ENCODE data around the gene PTDSS2. TPM values are rescaled to one million over a fixed set of nuclear protein-coding genes. Genes with fewer than 3 reads are reported as not detected.

PTDSS2 gene
- total RNA-seq, 4 donors from 2014 or later = 23.9 to 58.3 (median 30.2) TPM

DNA sequence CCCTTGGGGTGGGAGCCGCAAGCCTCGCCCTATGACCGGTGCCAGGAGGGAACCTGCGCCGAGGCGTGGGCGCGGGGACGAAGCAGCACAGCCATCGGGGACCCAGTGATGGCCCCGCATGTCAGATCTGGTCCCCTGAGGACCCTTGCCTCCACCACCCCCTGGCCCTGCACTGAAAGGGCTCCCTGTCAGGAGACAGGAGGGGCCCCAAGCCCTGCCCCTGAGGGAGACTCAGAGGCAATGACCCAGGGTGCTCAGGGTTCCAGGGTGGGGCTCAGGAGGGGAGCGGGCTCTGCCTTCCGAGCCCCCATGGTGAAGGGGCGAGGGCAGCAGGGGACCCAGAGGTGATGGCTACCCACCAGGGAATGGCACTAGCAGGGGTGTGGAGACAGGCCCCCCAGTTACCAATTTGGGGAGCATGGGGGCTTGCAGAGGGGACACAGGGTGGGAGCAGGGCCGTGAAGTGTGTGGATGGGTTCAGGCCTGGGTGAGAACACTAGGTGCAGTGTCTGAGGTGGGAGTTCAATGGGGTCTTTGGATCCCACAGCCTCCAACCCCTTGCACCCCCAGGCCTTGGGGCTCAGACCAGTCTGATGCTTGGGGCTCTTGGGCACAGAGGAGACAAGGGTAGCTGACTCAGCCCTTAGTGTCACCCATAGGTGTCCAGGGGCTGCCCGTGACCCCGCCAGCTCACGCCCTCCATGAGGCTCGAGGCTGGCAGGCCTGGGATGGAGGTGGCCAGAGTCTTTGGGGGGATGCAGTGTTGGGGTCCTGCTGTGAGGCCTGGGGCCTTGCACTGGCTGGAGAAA lies 87.7 kb downstream of the PTDSS2 start:
- H3K4me3 ChIP-seq = peak overlapping the region; percentile 74 to 93 (median 90)
- no peak overlapping the region for H3K27ac ChIP-seq (replicated peaks in 1 of 4)
- DNase-seq (ENCODE audit: extremely low spot score) = no peak
- peaks cover 29 to 45% (median 41%) of the 10 kb centered on the region in 4 donors for H3K4me1 ChIP-seq
- TF ChIP-seq POLR2AphosphoS5 (IDR thresholded peaks at IDR 0.05) (no peak), EP300 (IDR thresholded peaks at IDR 0.05) (no peak), POLR2A (IDR thresholded peaks at IDR 0.05; ENCODE audit: low read depth) (no peak)
- TF ChIP-seq, protein P1, sequence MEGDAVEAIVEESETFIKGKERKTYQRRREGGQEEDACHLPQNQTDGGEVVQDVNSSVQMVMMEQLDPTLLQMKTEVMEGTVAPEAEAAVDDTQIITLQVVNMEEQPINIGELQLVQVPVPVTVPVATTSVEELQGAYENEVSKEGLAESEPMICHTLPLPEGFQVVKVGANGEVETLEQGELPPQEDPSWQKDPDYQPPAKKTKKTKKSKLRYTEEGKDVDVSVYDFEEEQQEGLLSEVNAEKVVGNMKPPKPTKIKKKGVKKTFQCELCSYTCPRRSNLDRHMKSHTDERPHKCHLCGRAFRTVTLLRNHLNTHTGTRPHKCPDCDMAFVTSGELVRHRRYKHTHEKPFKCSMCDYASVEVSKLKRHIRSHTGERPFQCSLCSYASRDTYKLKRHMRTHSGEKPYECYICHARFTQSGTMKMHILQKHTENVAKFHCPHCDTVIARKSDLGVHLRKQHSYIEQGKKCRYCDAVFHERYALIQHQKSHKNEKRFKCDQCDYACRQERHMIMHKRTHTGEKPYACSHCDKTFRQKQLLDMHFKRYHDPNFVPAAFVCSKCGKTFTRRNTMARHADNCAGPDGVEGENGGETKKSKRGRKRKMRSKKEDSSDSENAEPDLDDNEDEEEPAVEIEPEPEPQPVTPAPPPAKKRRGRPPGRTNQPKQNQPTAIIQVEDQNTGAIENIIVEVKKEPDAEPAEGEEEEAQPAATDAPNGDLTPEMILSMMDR (IDR thresholded peaks at IDR 0.05) = no peak
- H3K36me3 ChIP-seq = peaks cover 8 to 12% (median 11%) of the 10 kb centered on the region in 4 donors
- H3K27me3 ChIP-seq = peaks cover 0 to 36% (median 9%) of the 10 kb centered on the region in 4 donors
- 98% methylated on average over 7 of the region's 19 CpGs for WGBS
- intact Hi-C loops (cut with DNase I) = no loop called here
- no peaks in the 10 kb centered on the region for H3K9me3 ChIP-seq

DNA sequence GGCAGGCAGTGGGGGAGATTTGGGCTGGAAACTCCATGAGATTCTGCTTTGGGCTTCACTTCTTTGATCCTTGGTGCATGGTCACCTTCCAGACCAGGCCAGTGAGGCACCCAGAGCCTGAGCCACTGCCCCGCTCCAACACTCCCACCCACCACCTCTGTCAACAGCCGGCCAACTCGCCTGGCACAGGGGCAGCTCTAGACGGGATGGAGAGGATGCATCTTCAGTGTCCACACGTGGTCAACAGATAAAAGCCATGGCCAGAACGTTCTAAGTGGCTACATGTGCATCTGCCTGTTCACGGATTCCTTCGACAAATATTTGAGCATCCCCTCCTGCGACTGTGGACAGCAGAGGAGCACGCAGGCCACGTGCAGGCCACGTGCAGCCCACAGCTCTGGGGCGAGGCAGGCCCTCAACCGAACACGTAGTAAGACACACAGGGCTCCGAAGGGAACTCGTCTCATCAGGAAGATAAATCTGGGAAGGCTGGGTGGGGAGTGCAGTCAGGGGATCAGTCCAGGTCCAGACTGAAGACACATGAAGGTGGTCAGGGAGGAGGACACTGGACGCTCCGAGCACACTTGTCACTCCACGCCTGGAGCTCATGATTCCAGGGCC lies 88.5 kb downstream of the PTDSS2 start:
- Histone ChIP-seq H3K4me3 (no peak overlapping the region), H3K36me3 (peaks cover under 1 to 5% (median 3%) of the 10 kb centered on the region in 4 donors), H3K9me3 (no peaks in the 10 kb centered on the region), H3K4me1 (peaks cover 25 to 38% (median 34%) of the 10 kb centered on the region in 4 donors), H3K27ac (replicated peaks in 1 of 4) (no peak overlapping the region), H3K27me3 (peaks cover 0 to 36% (median 9%) of the 10 kb centered on the region in 4 donors)
- intact Hi-C loops (cut with DNase I) = no loop called here
- WGBS = 85% methylated on average over 15 of the region's 20 CpGs
- no peak for TF ChIP-seq POLR2AphosphoS5 (IDR thresholded peaks at IDR 0.05)
- TF ChIP-seq, protein P1 (IDR thresholded peaks at IDR 0.05) = no peak
- DNase-seq (ENCODE audit: extremely low spot score) = no peak

DNA sequence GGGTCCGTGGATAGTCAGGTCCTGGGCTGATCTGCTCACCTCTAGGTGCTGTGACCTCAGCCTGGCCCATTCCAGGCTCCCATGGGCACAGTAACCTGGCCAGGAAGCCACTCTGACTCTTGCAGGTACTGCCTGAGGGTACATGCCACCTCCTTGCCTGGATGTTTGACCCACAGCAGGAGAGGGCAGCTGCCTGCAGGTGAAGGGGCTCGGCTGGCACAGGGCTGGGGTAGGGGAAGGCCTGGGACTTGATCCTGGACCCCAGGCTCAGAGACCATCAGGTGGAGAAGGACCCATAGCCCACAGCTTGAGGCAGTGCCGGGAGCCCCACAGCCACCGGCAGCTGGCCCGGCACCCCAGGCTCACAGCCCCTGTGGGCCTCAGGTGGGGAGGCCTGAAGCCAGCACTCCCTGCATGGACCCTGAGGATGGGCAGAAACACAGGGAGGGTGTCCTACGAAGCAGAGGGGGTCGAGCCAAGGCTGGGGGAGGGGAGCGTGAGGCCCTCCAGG lies 89.9 kb downstream of the PTDSS2 start:
- TF ChIP-seq, protein P1 (IDR thresholded peaks at IDR 0.05) = no peak
- no peak for TF ChIP-seq POLR2A (IDR thresholded peaks at IDR 0.05; ENCODE audit: low read depth)
- TF ChIP-seq POLR2AphosphoS5 (IDR thresholded peaks at IDR 0.05) = no peak
- H3K36me3 ChIP-seq = no peaks in the 10 kb centered on the region
- H3K27me3 ChIP-seq = peaks cover 0 to 45% (median 9%) of the 10 kb centered on the region in 4 donors
- no peak overlapping the region for H3K27ac ChIP-seq (replicated peaks in 1 of 4)
- H3K4me1 ChIP-seq = peaks cover 15 to 24% (median 21%) of the 10 kb centered on the region in 4 donors
- intact Hi-C loops (cut with DNase I) = no loop called here
- no peak overlapping the region for H3K4me3 ChIP-seq
- 81% methylated on average over 2 of the region's 8 CpGs for WGBS
- no peaks in the 10 kb centered on the region for H3K9me3 ChIP-seq
- no peak for DNase-seq (ENCODE audit: extremely low spot score)

Small RNA genes within 50 kb of the gene (small RNA-seq; reads per million reads assigned to genes)
- 0 to 0.19 (median 0) reads per million in 3 donors for gene RN7SL838P

Other genes with a start within 250 kb of the PTDSS2 start
- gene BET1L, start 242.9 kb upstream of the PTDSS2 start, total RNA-seq = 10 to 100 TPM; 16.2 to 32.9 (median 30.5) TPM
- gene RIC8A, start 242.6 kb upstream of the PTDSS2 start, total RNA-seq = 100 to 1,000 TPM in 3 of 4 donors, 10 to 100 TPM in 1; 76.8 to 137 (median 123) TPM
- gene SIRT3, start 213.9 kb upstream of the PTDSS2 start, total RNA-seq = 10 to 100 TPM in 3 of 4 donors, 1 to 10 TPM in 1; 7.9 to 20.1 (median 14.0) TPM
- gene PSMD13, start 213.3 kb upstream of the PTDSS2 start, total RNA-seq = 100 to 1,000 TPM in 1 of 4 donors, 10 to 100 TPM in 3; 86.4 to 124 (median 94.1) TPM
- gene NLRP6, start 171.9 kb upstream of the PTDSS2 start, total RNA-seq = 1 to 10 TPM in 1 of 4 donors, under 1 TPM in 2, not detected in 1; 0.13 to 2.2 (median 0.42) TPM
- 10 to 100 TPM; 13.3 to 23.7 (median 18.8) TPM for gene PGGHG, start 161.2 kb upstream of the PTDSS2 start, total RNA-seq
- gene IFITM5, start 150.8 kb upstream of the PTDSS2 start, total RNA-seq = not detected
- 100 to 1,000 TPM in 3 of 4 donors, 10 to 100 TPM in 1; 92.2 to 235 (median 194) TPM for gene IFITM2, start 142.5 kb upstream of the PTDSS2 start, total RNA-seq
- gene IFITM1, start 136.2 kb upstream of the PTDSS2 start, total RNA-seq = 100 to 1,000 TPM in 3 of 4 donors, 10 to 100 TPM in 1; 60.6 to 197 (median 171) TPM
- gene IFITM3, start 129.4 kb upstream of the PTDSS2 start, total RNA-seq = 100 to 1,000 TPM; 290 to 513 (median 410) TPM
- 10 to 100 TPM in 1 of 4 donors, 1 to 10 TPM in 3; 2.5 to 12.0 (median 5.7) TPM for gene B4GALNT4, start 80.8 kb upstream of the PTDSS2 start, total RNA-seq
- 1 to 10 TPM in 1 of 4 donors, under 1 TPM in 3; 0.17 to 1.1 (median 0.51) TPM for gene PKP3, start 56.1 kb upstream of the PTDSS2 start, total RNA-seq
- 10 to 100 TPM; 45.7 to 72.9 (median 50.5) TPM for gene SIGIRR, start 35.3 kb upstream of the PTDSS2 start, total RNA-seq
- under 1 TPM in 3 of 4 donors, not detected in 1; 0.11 to 0.42 (median 0.32) TPM for gene ANO9, start 8.3 kb upstream of the PTDSS2 start, total RNA-seq
- 100 to 1,000 TPM; 280 to 367 (median 334) TPM for gene RNH1, start 57.0 kb downstream of the PTDSS2 start, total RNA-seq
- gene HRAS, start 85.3 kb downstream of the PTDSS2 start, total RNA-seq = 10 to 100 TPM; 45.7 to 85.2 (median 61.7) TPM
- under 1 TPM in 2 of 4 donors, not detected in 2; 0.19 to 0.33 TPM for gene LRRC56, start 87.2 kb downstream of the PTDSS2 start, total RNA-seq
- 1 to 10 TPM in 3 of 4 donors, under 1 TPM in 1; 0.52 to 3.1 (median 1.7) TPM for gene LMNTD2, start 110.5 kb downstream of the PTDSS2 start, total RNA-seq
- 10 to 100 TPM in 3 of 4 donors, 1 to 10 TPM in 1; 2.9 to 24.4 (median 13.7) TPM for gene RASSF7, start 110.7 kb downstream of the PTDSS2 start, total RNA-seq
- 10 to 100 TPM; 24.5 to 38.2 (median 28.7) TPM for gene PHRF1, start 126.2 kb downstream of the PTDSS2 start, total RNA-seq
- 10 to 100 TPM; 11.3 to 39.6 (median 14.2) TPM for gene IRF7, start 165.7 kb downstream of the PTDSS2 start, total RNA-seq
- 1 to 10 TPM in 1 of 4 donors, not detected in 3; 1.3 TPM for gene CDHR5, start 174.7 kb downstream of the PTDSS2 start, total RNA-seq
- gene SCT, start 176.9 kb downstream of the PTDSS2 start, total RNA-seq = not detected
- 1 to 10 TPM in 1 of 4 donors, under 1 TPM in 2, not detected in 1; 0.26 to 1.1 (median 0.42) TPM for gene DRD4, start 187.0 kb downstream of the PTDSS2 start, total RNA-seq
- 10 to 100 TPM; 24.9 to 57.1 (median 39.4) TPM for gene DEAF1, start 244.9 kb downstream of the PTDSS2 start, total RNA-seq
- gene TMEM80, start 245.5 kb downstream of the PTDSS2 start, total RNA-seq = 10 to 100 TPM; 27.4 to 55.2 (median 39.6) TPM